PC-3 (cell line): ENCODE measurements around the gene EOGT.

Source experiments
- CTCF ChIP-seq: fragments of 300-600 bp; sonication (generic); conservative IDR thresholded peaks from 2 replicates; pipeline ENCODE4 v1.5.1; 2017; ENCODE audit warnings: antibody characterized with exemption, low read depth, mild to moderate bottlenecking, low read length
- EZH2 ChIP-seq: fragments of 300-600 bp; sonication (generic); IDR thresholded peaks from one replicate; pipeline ENCODE4 v1.6.1; 2017; ENCODE audit warnings: antibody characterized with exemption, mild to moderate bottlenecking, low read length; ENCODE audit not compliant: unreplicated experiment
- EZH2phosphoT487 ChIP-seq: fragments of 300-600 bp; sonication (generic); IDR thresholded peaks from 2 replicates; pipeline ENCODE4 v1.6.1; 2018; ENCODE audit warnings: mild to moderate bottlenecking, antibody characterized with exemption, low read length, borderline replicate concordance

GRCh38 chr3:69058947-69059224 lies 45.4 kb upstream of the EOGT start:
- TF ChIP-seq EZH2 (no peak), CTCF (no peak), EZH2phosphoT487 (no peak)
